ENCODE measurements around the gene DAP3.

GRCh38 chr1:155691992-155692528, 3.2 kb downstream of the DAP3 start:
- TF ChIP-seq CEBPB (IDR thresholded peaks at IDR 0.05): no peak
- TF ChIP-seq MAX (IDR thresholded peaks at IDR 0.05): no peak
